ENCODE results near the gene DLG1. TPM values are rescaled to one million over a fixed set of nuclear protein-coding genes. Genes with fewer than 3 reads are reported as not detected.

Gene DLG1
- total RNA-seq, 1 experiment from 2014 or later, result 90.2 TPM

GRCh38 chr3:197031315-197032285 is 266.8 kb downstream of the DLG1 start:
- POLR2A ChIA-PET, result no interaction called here
- in situ Hi-C loops (cut with HindIII; ENCODE audit: low pct_unique_long_range_greater_than_20kb, low sequenced_read_pairs), result no loop called here
- no TSS peak for BruUV-seq (replicated peaks)
- intact Hi-C loops (cut with micrococcal nuclease; ENCODE audit: unreplicated experiment), result no loop called here
- ATAC-seq (peak; percentile 40), DNase-seq (ENCODE audit: low read depth, low spot score) (peak; percentile 82)
- Histone ChIP-seq H3K4me1 (ENCODE audit: control insufficient read depth, insufficient read depth, low read length) (peaks cover 10% of the 10 kb centered on the region), H3K4me3 (ENCODE audit: low read depth in 2 of 2, low read length in 2 of 2) (no peak overlapping the region), H3K27ac (ENCODE audit: low read length) (peak overlapping the region; percentile 34; the same call in 1 of the 2 replicates), H3K9me3 (ENCODE audit: control insufficient read depth, insufficient read depth, low read depth, low read length) (no peaks in the 10 kb centered on the region), H3K36me3 (ENCODE audit: control insufficient read depth, insufficient read depth, low read length) (no peaks in the 10 kb centered on the region), H3K27me3 (ENCODE audit: control insufficient read depth, insufficient read depth, low read length) (peaks cover 4% of the 10 kb centered on the region)
- CTCF ChIA-PET, result no interaction called here
- TF ChIP-seq POLR2AphosphoS5 (IDR thresholded peaks at IDR 0.05; ENCODE audit: low read depth, low read length), result no peak
- TF ChIP-seq SIN3A (IDR thresholded peaks at IDR 0.05; ENCODE audit: borderline replicate concordance, insufficient read depth, low read depth, low read length), result no peak
- no peak for TF ChIP-seq CTCF (IDR thresholded peaks at IDR 0.05)
- TF ChIP-seq TCF7L2 (IDR thresholded peaks at IDR 0.05; ENCODE audit: low read depth, low read length), result no peak
- TF ChIP-seq REST (IDR thresholded peaks at IDR 0.05; ENCODE audit: insufficient read depth in 1 of 2, low read depth in 2 of 2, low read length in 1 of 2), result no peak

GRCh38 chr3:197030379-197031314 is 267.8 kb downstream of the DLG1 start:
- POLR2A ChIA-PET, result interaction anchor here (0.5 to 0.7 kb wide), 2 partner anchors 10 to 34 kb away, joined by 4 read pairs; no protein-coding TSS in a partner anchor
- Histone ChIP-seq H3K9me3 (ENCODE audit: control insufficient read depth, insufficient read depth, low read depth, low read length) (no peaks in the 10 kb centered on the region), H3K4me1 (ENCODE audit: control insufficient read depth, insufficient read depth, low read length) (peaks cover 9% of the 10 kb centered on the region), H3K27me3 (ENCODE audit: control insufficient read depth, insufficient read depth, low read length) (no peaks in the 10 kb centered on the region; the same call in 1 of the 2 replicates), H3K27ac (ENCODE audit: low read length) (peak overlapping the region; percentile 34; the same call in 1 of the 2 replicates), H3K36me3 (ENCODE audit: control insufficient read depth, insufficient read depth, low read length) (no peaks in the 10 kb centered on the region), H3K4me3 (ENCODE audit: low read depth in 2 of 2, low read length in 2 of 2) (peak overlapping the region in 1 of 2 experiments; percentile 18; a peak in 1 of 4 replicates)
- in situ Hi-C loops (cut with HindIII; ENCODE audit: low pct_unique_long_range_greater_than_20kb, low sequenced_read_pairs) (no loop called here), intact Hi-C loops (cut with micrococcal nuclease; ENCODE audit: unreplicated experiment) (no loop called here)
- CTCF ChIA-PET, result interaction anchor here (0.6 to 2.2 kb wide), 6 partner anchors 11 to 818 kb away, joined by 3 to 6 read pairs (median 3); no protein-coding TSS in a partner anchor
- TF ChIP-seq SIN3A (IDR thresholded peaks at IDR 0.05; ENCODE audit: borderline replicate concordance, insufficient read depth, low read depth, low read length), result no peak
- no peak for TF ChIP-seq CTCF (IDR thresholded peaks at IDR 0.05)
- TF ChIP-seq TCF7L2 (IDR thresholded peaks at IDR 0.05; ENCODE audit: low read depth, low read length), result no peak
- no peak for TF ChIP-seq REST (IDR thresholded peaks at IDR 0.05; ENCODE audit: insufficient read depth in 1 of 2, low read depth in 2 of 2, low read length in 1 of 2)
- TF ChIP-seq POLR2AphosphoS5 (IDR thresholded peaks at IDR 0.05; ENCODE audit: low read depth, low read length), result no peak
- DNase-seq (ENCODE audit: low read depth, low spot score) (no peak), ATAC-seq (no peak)
- BruUV-seq (replicated peaks), result no TSS peak
